Peyer's patch (tissue), 4 donors: ENCODE measurements around the gene FOXP2. TPM values are rescaled to one million over a fixed set of nuclear protein-coding genes. Genes with fewer than 3 reads are reported as not detected.

Experiments
- DNase-seq, 3 donors: peaks; one replicate each; pipeline ENCODE4 v3.0.0-alpha.2; 2017 to 2019
- H3K27ac ChIP-seq, 4 donors: fragments of 200-600 bp; sonication (generic); one replicate each; pipeline ENCODE4 v1.5.1; 2016 to 2019
- H3K27me3 ChIP-seq, 2 donors: fragments of 200-600 bp; sonication (generic); one replicate each; pipeline ENCODE4 v1.5.1; 2019
- H3K36me3 ChIP-seq, 3 donors: fragments of 200-600 bp; sonication (generic); one replicate each; pipeline ENCODE4 v1.5.1; 2016 to 2019
- H3K4me1 ChIP-seq, 4 donors: fragments of 200-600 bp; sonication (generic); one replicate each; pipeline ENCODE4 v1.5.1; 2016 to 2019
- H3K4me3 ChIP-seq, 4 donors: fragments of 200-600 bp; sonication (generic); 1 replicate in 3 of 4; 2 replicates in 1 of 4; pipeline ENCODE4 v1.5.1; 2016 to 2019; ENCODE audit warnings: mild to moderate bottlenecking in 1 of 4
- H3K9me3 ChIP-seq, 4 donors: fragments of 200-600 bp; sonication (generic); one replicate each; pipeline ENCODE4 v1.5.1; 2016 to 2019; ENCODE audit warnings: mild to moderate bottlenecking in 1 of 4
- POLR2A ChIP-seq, 2 donors: fragments of 450-650 bp; IDR thresholded peaks; one replicate each; pipeline ENCODE4 v1.5.1; 2017; ENCODE audit warnings: antibody characterized with exemption in 2 of 2, mild to moderate bottlenecking in 2 of 2, moderate library complexity in 2 of 2
- total RNA-seq, 4 donors: library from RNA; depleted of rRNA; stranded (reverse); fragments of >200 nt; gene quantifications; one replicate each; pipeline ENCODE4 v1.1.0, GENCODE V29; 2016
- TF ChIP-seq, protein P1 (sequence below), 6 experiments: fragments of 450-650 bp in 4 of 6; fragments of 200-600 bp in 2 of 6; sonication (generic) in 1 of 6; IDR thresholded peaks; one replicate each; pipeline ENCODE4 v1.5.1; 2017 to 2019; ENCODE audit warnings: antibody characterized with exemption in 6 of 6, mild to moderate bottlenecking in 3 of 6, moderate library complexity in 1 of 6

FOXP2 gene
- total RNA-seq, 4 donors from 2014 or later, result 10.5 to 46.2 (median 31.3) TPM

GRCh38 chr7:114691605-114692004 is 277.0 kb downstream of the FOXP2 start:
- Histone ChIP-seq H3K27me3 (no peaks in the 10 kb centered on the region), H3K36me3 (no peaks in the 10 kb centered on the region), H3K9me3 (no peaks in the 10 kb centered on the region), H3K4me1 (no peaks in the 10 kb centered on the region), H3K27ac (no peak overlapping the region), H3K4me3 (no peak overlapping the region)
- TF ChIP-seq POLR2A (IDR thresholded peaks at IDR 0.05), result no peak
- TF ChIP-seq, protein P1, sequence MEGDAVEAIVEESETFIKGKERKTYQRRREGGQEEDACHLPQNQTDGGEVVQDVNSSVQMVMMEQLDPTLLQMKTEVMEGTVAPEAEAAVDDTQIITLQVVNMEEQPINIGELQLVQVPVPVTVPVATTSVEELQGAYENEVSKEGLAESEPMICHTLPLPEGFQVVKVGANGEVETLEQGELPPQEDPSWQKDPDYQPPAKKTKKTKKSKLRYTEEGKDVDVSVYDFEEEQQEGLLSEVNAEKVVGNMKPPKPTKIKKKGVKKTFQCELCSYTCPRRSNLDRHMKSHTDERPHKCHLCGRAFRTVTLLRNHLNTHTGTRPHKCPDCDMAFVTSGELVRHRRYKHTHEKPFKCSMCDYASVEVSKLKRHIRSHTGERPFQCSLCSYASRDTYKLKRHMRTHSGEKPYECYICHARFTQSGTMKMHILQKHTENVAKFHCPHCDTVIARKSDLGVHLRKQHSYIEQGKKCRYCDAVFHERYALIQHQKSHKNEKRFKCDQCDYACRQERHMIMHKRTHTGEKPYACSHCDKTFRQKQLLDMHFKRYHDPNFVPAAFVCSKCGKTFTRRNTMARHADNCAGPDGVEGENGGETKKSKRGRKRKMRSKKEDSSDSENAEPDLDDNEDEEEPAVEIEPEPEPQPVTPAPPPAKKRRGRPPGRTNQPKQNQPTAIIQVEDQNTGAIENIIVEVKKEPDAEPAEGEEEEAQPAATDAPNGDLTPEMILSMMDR (IDR thresholded peaks at IDR 0.05), result no peak
- DNase-seq, result no peak

GRCh38 chr7:114695182-114695581 is 280.6 kb downstream of the FOXP2 start:
- H3K4me3 ChIP-seq, result no peak overlapping the region
- no peak for DNase-seq
- H3K27ac ChIP-seq, result no peak overlapping the region
- TF ChIP-seq POLR2A (IDR thresholded peaks at IDR 0.05), result no peak
- TF ChIP-seq, protein P1 (IDR thresholded peaks at IDR 0.05), result no peak
- no peaks in the 10 kb centered on the region for H3K4me1 ChIP-seq
- no peaks in the 10 kb centered on the region for H3K27me3 ChIP-seq
- H3K9me3 ChIP-seq, result no peaks in the 10 kb centered on the region
- H3K36me3 ChIP-seq, result no peaks in the 10 kb centered on the region

DNA sequence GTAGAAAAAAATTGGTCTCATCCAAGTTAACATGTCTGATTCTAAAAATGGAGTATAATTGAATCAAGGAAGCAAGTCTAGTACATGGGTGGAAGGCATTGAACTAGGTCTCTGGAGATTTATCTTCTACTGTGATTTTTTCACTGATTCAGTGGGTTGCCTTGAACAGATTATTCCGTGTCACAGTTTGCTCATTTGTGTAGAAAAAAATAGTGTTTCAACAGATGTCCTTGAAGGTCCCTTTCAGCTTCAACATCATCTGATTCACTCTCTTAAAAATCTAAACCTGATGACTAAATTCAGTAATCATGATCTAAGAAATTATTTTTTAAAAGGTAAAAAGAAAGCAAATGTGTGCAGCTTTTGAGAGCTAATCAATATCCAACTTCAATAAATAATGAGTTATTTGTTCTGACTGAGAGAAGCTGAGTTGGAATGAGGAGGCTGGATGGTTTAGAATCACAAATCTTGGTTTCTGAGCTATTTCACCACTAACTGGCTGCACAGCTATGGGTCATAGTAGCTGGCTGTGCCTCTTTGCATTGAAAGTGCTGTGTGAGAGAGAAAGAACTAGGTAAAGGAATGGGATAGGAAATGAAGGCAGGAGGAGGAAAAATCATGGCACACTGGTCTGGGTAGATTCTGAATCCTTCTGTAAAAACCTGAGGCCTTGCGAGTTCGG is 285.8 kb downstream of the FOXP2 start:
- Histone ChIP-seq H3K4me3 (no peak overlapping the region), H3K9me3 (no peaks in the 10 kb centered on the region), H3K36me3 (no peaks in the 10 kb centered on the region), H3K4me1 (no peaks in the 10 kb centered on the region), H3K27ac (no peak overlapping the region), H3K27me3 (no peaks in the 10 kb centered on the region)
- DNase-seq, result no peak
- TF ChIP-seq, protein P1 (IDR thresholded peaks at IDR 0.05), result no peak
- TF ChIP-seq POLR2A (IDR thresholded peaks at IDR 0.05), result no peak

DNA sequence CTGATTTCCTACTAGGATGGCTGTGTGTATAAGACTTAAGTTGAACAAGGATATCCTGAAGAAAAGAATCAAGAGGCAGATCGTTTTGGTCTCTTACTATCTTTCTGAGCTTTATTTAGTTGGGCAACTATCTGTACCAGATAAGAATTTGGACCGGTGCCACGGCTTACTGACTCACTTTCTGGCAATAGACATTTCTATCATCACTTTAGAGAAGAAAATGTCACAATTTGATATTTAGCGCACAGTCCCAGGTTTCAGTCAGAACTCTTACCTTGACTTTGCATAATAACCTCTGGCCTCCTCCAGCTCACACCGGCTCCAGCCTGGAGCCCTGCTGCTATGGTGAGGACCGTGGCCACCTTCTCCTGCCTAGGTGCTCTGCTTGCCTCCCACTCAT is 289.1 kb downstream of the FOXP2 start:
- DNase-seq, result peak in 1 of 3 donors; percentile 22
- H3K9me3 ChIP-seq, result no peaks in the 10 kb centered on the region
- no peak overlapping the region for H3K4me3 ChIP-seq

GRCh38 chr7:114708646-114709045 is 294.0 kb downstream of the FOXP2 start:
- no peak overlapping the region for H3K27ac ChIP-seq
- no peak for TF ChIP-seq POLR2A (IDR thresholded peaks at IDR 0.05)
- TF ChIP-seq, protein P1 (IDR thresholded peaks at IDR 0.05), result no peak

More for the DNA sequence above, 289.1 kb downstream of the FOXP2 start:
- TF ChIP-seq, protein P1 (IDR thresholded peaks at IDR 0.05), result no peak
- TF ChIP-seq POLR2A (IDR thresholded peaks at IDR 0.05), result no peak
- Histone ChIP-seq H3K36me3 (no peaks in the 10 kb centered on the region), H3K27me3 (no peaks in the 10 kb centered on the region), H3K4me1 (no peaks in the 10 kb centered on the region), H3K27ac (no peak overlapping the region)

More at GRCh38 chr7:114708646-114709045, 294.0 kb downstream of the FOXP2 start:
- Histone ChIP-seq H3K9me3 (no peaks in the 10 kb centered on the region), H3K4me3 (no peak overlapping the region), H3K36me3 (no peaks in the 10 kb centered on the region), H3K4me1 (no peaks in the 10 kb centered on the region), H3K27me3 (no peaks in the 10 kb centered on the region)
- DNase-seq, result no peak
